K562 (cell line): ENCODE results near the gene TRERF1. TPM values are rescaled to one million over a fixed set of nuclear protein-coding genes. Genes with fewer than 3 reads are reported as not detected.

Experiments used
- ATAC-seq: fragments of 200-7000 bp; cut with Tn5 transposase; 3 replicates; pipeline ENCODE4 v1.9.1; 2020; ENCODE audit warnings: moderate library complexity
- Bru-seq: library from RNA; stranded (reverse); fragments of 400-500 nt; gene quantifications from one replicate; lab custom pipeline; 2021; lab: Mats Ljungman, UMichigan
- BruChase-seq, 2 experiments: library from RNA; stranded (reverse); fragments of 400-500 nt; gene quantifications; one replicate each; lab custom pipeline; 2021; lab: Mats Ljungman, UMichigan
- BruUV-seq: library from RNA; stranded (reverse); fragments of 400-500 nt; replicated peaks from 2 replicates; lab custom pipeline; 2021; lab: Mats Ljungman, UMichigan
- CTCF ChIA-PET: fragments of 300-600 bp; formaldehyde crosslinking; extraction: SDS; loops from one replicate; lab custom pipeline; 2021; ENCODE audit warnings: low intra/inter-chr PET ratio; lab: Yijun Ruan, JAX
- POLR2A ChIA-PET: fragments of 300-600, 350-650 bp; sonication (Branson Sonifier 250); formaldehyde crosslinking; extraction: SDS; loops from one replicate; lab custom pipeline; 2021; ENCODE audit warnings: antibody characterized with exemption, inconsistent platforms; lab: Yijun Ruan, JAX
- DNase-seq, 4 experiments: peaks; one replicate each; pipeline versions ENCODE4 v3.0.0 to v3.0.0-alpha.2; 2011 to 2018; ENCODE audit warnings: low spot score in 3 of 4, mixed read lengths in 3 of 4; ENCODE audit errors: extremely low read depth in 1 of 4
- FAIRE-seq: peaks from 2 replicates; lab custom pipeline; 2011; peaks lifted over from hg19 to GRCh38; lab: Jason Lieb, UNC
- H2AFZ ChIP-seq: 2 replicates; pipeline ENCODE4 v1.6.0; 2011; ENCODE audit warnings: low read depth, low read length, control low read depth, inconsistent platforms
- H3K27ac ChIP-seq: fragments of 200-600 bp; 3 replicates; pipeline ENCODE4 v1.8.0; 2011; ENCODE audit warnings: low read depth, mild to moderate bottlenecking, control low read depth, inconsistent platforms, low read length, moderate library complexity, mixed read lengths; ENCODE audit errors: extremely low read depth
- H3K27me3 ChIP-seq, 2 experiments: fragments of 300-600 bp in 1 of 2; 2 replicates in 1 of 2; 3 replicates in 1 of 2; pipeline versions ENCODE4 v1.6.0 to v1.8.0; 2011; ENCODE audit warnings: inconsistent platforms in 2 of 2, low read length in 2 of 2, mild to moderate bottlenecking in 1 of 2, mixed read lengths in 1 of 2, moderate library complexity in 1 of 2; ENCODE audit not compliant: control insufficient read depth in 2 of 2, insufficient read depth in 2 of 2
- H3K36me3 ChIP-seq: fragments of 300-600 bp; 3 replicates; pipeline ENCODE4 v1.8.0; 2011; ENCODE audit warnings: mild to moderate bottlenecking, low read length, inconsistent platforms; ENCODE audit not compliant: control insufficient read depth, insufficient read depth
- H3K4me1 ChIP-seq, 2 experiments: fragments of 200-600 bp in 1 of 2; replicated peaks in 1 of 2; 2 replicates in 1 of 2; 3 replicates in 1 of 2; pipeline versions ENCODE4 v1.5.1 to v1.8.0; 2011; ENCODE audit warnings: inconsistent platforms in 2 of 2, low read length in 2 of 2, mild to moderate bottlenecking in 1 of 2, mixed read lengths in 1 of 2, moderate library complexity in 1 of 2; ENCODE audit not compliant: control insufficient read depth in 2 of 2, insufficient read depth in 2 of 2
- H3K4me2 ChIP-seq: 2 replicates; pipeline ENCODE4 v1.6.1; 2011; ENCODE audit warnings: low read length, control low read depth, inconsistent platforms, mixed read lengths; ENCODE audit not compliant: insufficient read depth
- H3K4me3 ChIP-seq: fragments of 200-600 bp; sonication (generic), shearing (Covaris generic); 2 replicates; pipeline ENCODE4 v1.5.1; 2016; ENCODE audit warnings: control low read depth, inconsistent platforms
- H3K79me2 ChIP-seq: fragments of 200-600 bp; 3 replicates; pipeline ENCODE4 v1.8.0; 2011; ENCODE audit warnings: low read length, inconsistent platforms; ENCODE audit not compliant: control insufficient read depth, insufficient read depth
- H3K9ac ChIP-seq, 2 experiments: 2 replicates each; pipeline versions ENCODE4 v1.6.0 to v1.6.1; 2011; ENCODE audit warnings: low read depth in 2 of 2, low read length in 2 of 2, control low read depth in 1 of 2, inconsistent platforms in 1 of 2, mild to moderate bottlenecking in 1 of 2, mixed read lengths in 1 of 2; ENCODE audit not compliant: insufficient read depth in 1 of 2
- H3K9me1 ChIP-seq: one replicate; pipeline ENCODE4 v1.6.0; 2011; ENCODE audit warnings: inconsistent platforms, mild to moderate bottlenecking, low read length, moderate library complexity; ENCODE audit not compliant: control insufficient read depth, insufficient read depth
- H3K9me3 ChIP-seq: replicated peaks from 2 replicates; pipeline ENCODE4 v1.5.1; 2011; ENCODE audit warnings: low read depth, low read length, inconsistent platforms; ENCODE audit not compliant: control insufficient read depth, insufficient read depth
- H4K20me1 ChIP-seq: replicated peaks from 2 replicates; pipeline ENCODE4 v1.6.1; 2011; ENCODE audit warnings: low read length, inconsistent platforms, mixed read lengths; ENCODE audit not compliant: control insufficient read depth, insufficient read depth
- HDGF ChIP-seq: fragments of 450-650 bp; IDR thresholded peaks from 2 replicates; pipeline ENCODE4 v1.6.1; 2016
- RERE ChIP-seq: sonication (generic); formaldehyde crosslinking; IDR thresholded peaks from 2 replicates; pipeline ENCODE4 v1.8.0; 2023; ENCODE audit warnings: missing genetic modification reagents, mild to moderate bottlenecking, borderline replicate concordance
- ZNF316 ChIP-seq: fragments of 450-650 bp; IDR thresholded peaks from 2 replicates; pipeline ENCODE4 v1.6.1; 2016
- WGBS: fragments of 100-300 bp; shearing (Covaris generic); methylation state at CpG from one replicate; pipeline ENCODE4 v1.1.6; 2016; ENCODE audit warnings: low coverage, mixed read lengths; ENCODE audit not compliant: insufficient coverage; ENCODE audit errors: missing lambda C conversion rate; 5-methylcytosine and 5-hydroxymethylcytosine counted together
- in situ Hi-C: fragments of 300-500 bp; cut with MboI; formaldehyde crosslinking; loops from 4 replicates; pipeline ENCODE4 v1.15.0; 2018; ENCODE audit warnings: inconsistent platforms, mixed read lengths
- intact Hi-C: fragments of 100-400 bp; cut with micrococcal nuclease; formaldehyde crosslinking; loops from 2 replicates; pipeline ENCODE4 v1.14.2; 2022
- long read RNA-seq, 3 experiments: library from polyadenylated mRNA in 2 of 3; library from RNA in 1 of 3; unstranded in 2 of 3; stranded (forward) in 1 of 3; transcript quantifications; one replicate each; pipeline ENCODE4 v2.0.0, GENCODE V29; 2019 to 2022
- polyA minus RNA-seq, 3 experiments: library from RNA; depleted of rRNA, polyadenylated mRNA; stranded (reverse); fragments of >200 nt; gene quantifications; 2 replicates each; pipeline ENCODE4 v1.2.3, GENCODE V29; 2011
- polyA plus RNA-seq, 8 experiments: library from polyadenylated mRNA; depleted of rRNA in 4 of 8; stranded (reverse) in 5 of 8; unstranded in 3 of 8; fragments of >200 nt; fragmentation: Nextera tagmentation in 2 of 8; fragmentation: Illumina TruSeq in 1 of 8; extraction: Ambion mirVana in 2 of 8; extraction: Trizol in 1 of 8; gene quantifications; 2 replicates each; pipeline versions ENCODE4 v1.2.1 to v1.2.3, GENCODE V29; 2011 to 2014; ENCODE audit warnings: inconsistent platforms in 1 of 8, missing spikeins in 1 of 8
- total RNA-seq, 7 experiments: library from RNA; depleted of rRNA in 6 of 7; stranded (reverse); fragments of >200 nt in 6 of 7; fragmentation: Illumina TruSeq in 2 of 7; extraction: Trizol in 2 of 7; gene quantifications; 2 replicates each; pipeline versions ENCODE4 v1.2.1 to v1.2.3, GENCODE V29; 2011 to 2021; ENCODE audit warnings: low replicate concordance in 1 of 7

The TRERF1 gene, protein sequence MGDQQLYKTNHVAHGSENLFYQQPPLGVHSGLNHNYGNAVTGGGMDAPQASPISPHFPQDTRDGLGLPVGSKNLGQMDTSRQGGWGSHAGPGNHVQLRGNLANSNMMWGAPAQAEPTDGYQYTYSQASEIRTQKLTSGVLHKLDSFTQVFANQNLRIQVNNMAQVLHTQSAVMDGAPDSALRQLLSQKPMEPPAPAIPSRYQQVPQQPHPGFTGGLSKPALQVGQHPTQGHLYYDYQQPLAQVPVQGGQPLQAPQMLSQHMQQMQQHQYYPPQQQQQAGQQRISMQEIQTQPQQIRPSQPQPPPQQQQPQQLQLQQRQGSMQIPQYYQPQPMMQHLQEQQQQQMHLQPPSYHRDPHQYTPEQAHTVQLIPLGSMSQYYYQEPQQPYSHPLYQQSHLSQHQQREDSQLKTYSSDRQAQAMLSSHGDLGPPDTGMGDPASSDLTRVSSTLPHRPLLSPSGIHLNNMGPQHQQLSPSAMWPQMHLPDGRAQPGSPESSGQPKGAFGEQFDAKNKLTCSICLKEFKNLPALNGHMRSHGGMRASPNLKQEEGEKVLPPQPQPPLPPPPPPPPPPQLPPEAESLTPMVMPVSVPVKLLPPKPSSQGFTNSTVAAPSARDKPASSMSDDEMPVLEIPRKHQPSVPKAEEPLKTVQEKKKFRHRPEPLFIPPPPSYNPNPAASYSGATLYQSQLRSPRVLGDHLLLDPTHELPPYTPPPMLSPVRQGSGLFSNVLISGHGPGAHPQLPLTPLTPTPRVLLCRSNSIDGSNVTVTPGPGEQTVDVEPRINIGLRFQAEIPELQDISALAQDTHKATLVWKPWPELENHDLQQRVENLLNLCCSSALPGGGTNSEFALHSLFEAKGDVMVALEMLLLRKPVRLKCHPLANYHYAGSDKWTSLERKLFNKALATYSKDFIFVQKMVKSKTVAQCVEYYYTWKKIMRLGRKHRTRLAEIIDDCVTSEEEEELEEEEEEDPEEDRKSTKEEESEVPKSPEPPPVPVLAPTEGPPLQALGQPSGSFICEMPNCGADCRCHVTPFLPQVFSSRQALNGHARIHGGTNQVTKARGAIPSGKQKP (N-terminal part only)
- total RNA-seq (2011; cell fraction: chromatin; rRNA removed; ENCODE audit: low replicate concordance): 0.28 TPM in 1 of 2 replicates, not detected in the other
- total RNA-seq (2011; cell fraction: nucleolus; rRNA removed): under 0.01 and 0.17 TPM in 2 replicates
- total RNA-seq (2011; cell fraction: nucleoplasm; rRNA removed): 0.07 and 0.15 TPM in 2 replicates
- total RNA-seq (2014; rRNA removed): 0.04 TPM in 1 of 2 replicates, not detected in the other
- total RNA-seq (2014; rRNA removed; fragmentation: Illumina TruSeq; extraction: Trizol): 0.04 TPM in 1 of 2 replicates, not detected in the other
- total RNA-seq (2015; rRNA removed; fragmentation: Illumina TruSeq; extraction: Trizol): 0.04 and 0.07 TPM in 2 replicates
- total RNA-seq (2021): 0.16 and 0.20 TPM in 2 replicates
- 0.07 and 0.24 TPM in 2 replicates for polyA plus RNA-seq (2011; rRNA removed)
- 0.13 and 0.21 TPM in 2 replicates for polyA plus RNA-seq (2011; cell fraction: cytosol; rRNA removed)
- 0.28 and 0.44 TPM in 2 replicates for polyA plus RNA-seq (2011; cell fraction: nucleus; rRNA removed)
- polyA plus RNA-seq (2012): 0.09 and 0.60 TPM in 2 replicates
- polyA plus RNA-seq (2014; fragmentation: Illumina TruSeq; extraction: Trizol): 0.07 and 0.10 TPM in 2 replicates
- polyA plus RNA-seq (2014; fragmentation: Nextera tagmentation; extraction: Ambion mirVana): not detected
- polyA plus RNA-seq (2014; rRNA removed): 0.04 and 0.07 TPM in 2 replicates
- polyA minus RNA-seq (2011; rRNA and poly(A)+ RNA removed): 0.07 and 0.18 TPM in 2 replicates
- polyA minus RNA-seq (2011; cell fraction: cytosol; rRNA and poly(A)+ RNA removed): 0.29 and 0.64 TPM in 2 replicates
- polyA minus RNA-seq (2011; cell fraction: nucleus; rRNA and poly(A)+ RNA removed): under 0.01 and 0.44 TPM in 2 replicates
- Bru-seq, nascent RNA: percentile 25 among the genes with signal in this experiment
- BruChase-seq, experiment 1, labeled RNA remaining after a 2-hour chase: percentile 19 among the genes with signal in this experiment
- percentile 19 among the genes with signal in this experiment for BruChase-seq, experiment 2, labeled RNA remaining after a 6-hour chase
- long read RNA-seq, experiment 1, partial matches to known transcripts: 0 of 1 reads
- long read RNA-seq, experiment 1, other reads (novel, unspliced or antisense): 1 of 1 reads
- long read RNA-seq, experiment 2: 0 reads
- long read RNA-seq, experiment 3: 0 reads

GRCh38 chr6:42451333-42452170, at the start of gene TRERF1:
TSS of gene TRERF1 (minus strand) at chr6:42451926. CDS start at chr6:42269590, 182,336 bp downstream.
- 2% methylated on average over 30 of the region's 36 CpGs for WGBS
- in situ Hi-C loops: no loop called here
- Histone ChIP-seq H3K9me1 (no peaks in the 10 kb centered on the region), H3K4me1 (peaks cover 9 to 29% of the 10 kb centered on the region in 2 experiments; a peak in 4 of 5 replicates), H2AFZ (peak within 1 kb of the TSS; percentile 92), H3K27me3 (peaks cover 49 to 51% of the 10 kb centered on the region in 2 experiments), H3K9me3 (no peaks in the 10 kb centered on the region), H4K20me1 (no peaks in the 10 kb centered on the region), H3K79me2 (no peaks in the 10 kb centered on the region), H3K4me3 (peak within 1 kb of the TSS; percentile 44), H3K36me3 (no peaks in the 10 kb centered on the region), H3K27ac (no peak within 1 kb of the TSS), H3K4me2 (peak within 1 kb of the TSS; percentile 73), H3K9ac (peak within 1 kb of the TSS in 1 of 2 experiments; percentile 89; a peak in 2 of 4 replicates)
- ChIA-PET POLR2A (interaction anchor here (0.6 kb wide), 1 partner anchor 369 kb away, joined by 3 read pairs; no protein-coding TSS in a partner anchor), CTCF (no interaction called here)
- no peak for FAIRE-seq
- intact Hi-C loops: no loop called here
- TF ChIP-seq ZNF316: peak; percentile 31
- no peak for TF ChIP-seq HDGF
- TF ChIP-seq RERE (CRISPR knock-in tag): 0 out of 2 replicates have a peak, but pooled peaks have one; percentile 8
- ATAC-seq: no peak
- no TSS peak for BruUV-seq
- peak; percentile 31 to 59 (median 50) for DNase-seq
